ENCODE measurements around the gene COX7A2L.
"Not testable (repeated sequence)": the region's sequence is repeated elsewhere in the genome, so short reads cannot be mapped to it uniquely, and the experiment has no call there.

COX7A2L gene

GRCh38 chr2:42367835-42368234 lies 6.8 kb upstream of the COX7A2L start:
- no peak for DNase-seq (ENCODE audit: low read depth)

- DNase-seq (ENCODE audit: low read depth): no peak
These were observed 5.4 kb upstream of the COX7A2L start for GRCh38 chr2:42366411-42366810.

GRCh38 chr2:42364658-42365057 lies 3.6 kb upstream of the COX7A2L start:
- no peak for DNase-seq (ENCODE audit: low read depth)

- DNase-seq (ENCODE audit: low read depth): no peak
These were observed 2.4 kb upstream of the COX7A2L start for GRCh38 chr2:42363413-42363812.

GRCh38 chr2:42361728-42362283 lies 789 bp upstream of the COX7A2L start:
- DNase-seq (ENCODE audit: low read depth): no peak

GRCh38 chr2:42360493-42360889 lies 526 bp downstream of the COX7A2L start:
- DNase-seq (ENCODE audit: low read depth): no peak

GRCh38 chr2:42359965-42360483 lies 993 bp downstream of the COX7A2L start:
- DNase-seq (ENCODE audit: low read depth): no peak

GRCh38 chr2:42359304-42359964 lies 1.6 kb downstream of the COX7A2L start:
- no peak for DNase-seq (ENCODE audit: low read depth)

GRCh38 chr2:42353792-42354429 lies 7.1 kb downstream of the COX7A2L start:
- no peak for DNase-seq (ENCODE audit: low read depth)

- DNase-seq (ENCODE audit: low read depth): no peak
These were observed 9.2 kb downstream of the COX7A2L start for GRCh38 chr2:42351864-42352263.

- no peak for DNase-seq (ENCODE audit: low read depth)
These were observed 10.5 kb downstream of the COX7A2L start for GRCh38 chr2:42350434-42351063.

GRCh38 chr2:42348113-42348805 lies 12.8 kb downstream of the COX7A2L start:
- DNase-seq (ENCODE audit: low read depth): no peak

GRCh38 chr2:42347518-42347917 lies 13.5 kb downstream of the COX7A2L start:
- DNase-seq (ENCODE audit: low read depth): not testable (repeated sequence)

- not testable (repeated sequence) for DNase-seq (ENCODE audit: low read depth)
These were observed 14.2 kb downstream of the COX7A2L start for GRCh38 chr2:42346856-42347255.

- DNase-seq (ENCODE audit: low read depth): no peak
These were observed 15.0 kb downstream of the COX7A2L start for GRCh38 chr2:42345986-42346385.

GRCh38 chr2:42342795-42343241 lies 18.2 kb downstream of the COX7A2L start:
- DNase-seq (ENCODE audit: low read depth): no peak

- DNase-seq (ENCODE audit: low read depth): no peak
These were observed 18.8 kb downstream of the COX7A2L start for GRCh38 chr2:42342061-42342794.

- DNase-seq (ENCODE audit: low read depth): no peak
These were observed 19.9 kb downstream of the COX7A2L start for GRCh38 chr2:42340938-42341636.

GRCh38 chr2:42340045-42340937 lies 20.7 kb downstream of the COX7A2L start:
- no peak for DNase-seq (ENCODE audit: low read depth)

Data from T-helper 22 cell (primary cell).